Psoas muscle (tissue), 8 donors: Measurements from ENCODE around the gene RNF13. TPM values are rescaled to one million over a fixed set of nuclear protein-coding genes. Genes with fewer than 3 reads are reported as not detected.

Source experiments
- ATAC-seq, 4 donors: fragments of 200-7000 bp; cut with Tn5 transposase; one replicate each; pipeline ENCODE4 v1.9.1; 2020; ENCODE audit warnings: moderate library complexity in 3 of 4, mild to moderate bottlenecking in 2 of 4
- DNase-seq, 2 donors: peaks; one replicate each; pipeline ENCODE4 v3.0.0-alpha.2; 2020
- H3K27ac ChIP-seq: fragments of 200-600 bp; one replicate; pipeline ENCODE4 v1.8.0; 2022
- H3K27me3 ChIP-seq, 3 donors: fragments of 200-600 bp in 1 of 3; one replicate each; pipeline versions ENCODE4 v1.6.1 to v1.8.0; 2013 to 2022; ENCODE audit warnings: low read length in 2 of 3, mild to moderate bottlenecking in 2 of 3, moderate library complexity in 1 of 3; ENCODE audit not compliant: insufficient read depth in 3 of 3
- H3K36me3 ChIP-seq, 2 donors: fragments of 200-600 bp in 1 of 2; one replicate each; pipeline versions ENCODE4 v1.6.1 to v1.8.0; 2013 to 2022; ENCODE audit warnings: low read depth in 1 of 2, mild to moderate bottlenecking in 1 of 2, moderate library complexity in 1 of 2; ENCODE audit not compliant: insufficient read depth in 1 of 2
- H3K4me1 ChIP-seq: fragments of 200-600 bp; one replicate; pipeline ENCODE4 v1.8.0; 2022
- H3K4me3 ChIP-seq: fragments of 200-600 bp; one replicate; pipeline ENCODE4 v1.8.0; 2022; ENCODE audit warnings: mild to moderate bottlenecking
- H3K9me3 ChIP-seq: fragments of 200-600 bp; one replicate; pipeline ENCODE4 v1.8.0; 2022
- WGBS, 3 donors: extraction: QIAGEN DNeasy Blood & Tissue Kit; methylation state at CpG; one replicate each; pipeline versions ENCODE4 v1.1.6 to v1.1.7; 2013; 5-methylcytosine and 5-hydroxymethylcytosine counted together
- intact Hi-C, 2 donors: fragments of 100-400 bp; cut with DNase I; formaldehyde crosslinking; loops; one replicate each; pipeline versions ENCODE4 v1.11.0 to v1.14.2; 2022
- polyA plus RNA-seq, 3 donors: library from polyadenylated mRNA; stranded (reverse); fragments of 200-250 nt; gene quantifications; one replicate each; pipeline ENCODE4 v1.2.3, GENCODE V29; 2013
- total RNA-seq, 4 donors: library from RNA; stranded (reverse); fragmentation: NEBNext Ultra II Directional in 2 of 4; extraction: Animal tissue kit (Norgen Biotek cat#: 25700) in 2 of 4; gene quantifications; one replicate each; pipeline versions ENCODE4 v1.2.1 to v1.2.4, GENCODE V29; 2021 to 2023
- TF ChIP-seq, protein P1 (sequence below): fragments of 200-600 bp; IDR thresholded peaks from one replicate; pipeline ENCODE4 v1.8.0; 2022; ENCODE audit warnings: antibody characterized with exemption
- donor health status: healthy with polysubstance abuse.
- donor health status: DM: no; HTN: no; CAD: no; lungs with moderate emphysema.
- donor health status: Bipolar disorder and iron deficiency.
- donor health status: healthy.
- donor health status: DM: yes; HTN: yes; CAD: no.
- donor health status: DM: no; HTN: no; CAD: no.
- donor health status: DM: no; HTN: no; CAD: no.
- donor health status: DM: yes; HTN: yes; CAD: no.

Gene RNF13
- total and polyA plus RNA-seq, 7 donors, result 21.7 to 51.0 (median 41.6) TPM

DNA sequence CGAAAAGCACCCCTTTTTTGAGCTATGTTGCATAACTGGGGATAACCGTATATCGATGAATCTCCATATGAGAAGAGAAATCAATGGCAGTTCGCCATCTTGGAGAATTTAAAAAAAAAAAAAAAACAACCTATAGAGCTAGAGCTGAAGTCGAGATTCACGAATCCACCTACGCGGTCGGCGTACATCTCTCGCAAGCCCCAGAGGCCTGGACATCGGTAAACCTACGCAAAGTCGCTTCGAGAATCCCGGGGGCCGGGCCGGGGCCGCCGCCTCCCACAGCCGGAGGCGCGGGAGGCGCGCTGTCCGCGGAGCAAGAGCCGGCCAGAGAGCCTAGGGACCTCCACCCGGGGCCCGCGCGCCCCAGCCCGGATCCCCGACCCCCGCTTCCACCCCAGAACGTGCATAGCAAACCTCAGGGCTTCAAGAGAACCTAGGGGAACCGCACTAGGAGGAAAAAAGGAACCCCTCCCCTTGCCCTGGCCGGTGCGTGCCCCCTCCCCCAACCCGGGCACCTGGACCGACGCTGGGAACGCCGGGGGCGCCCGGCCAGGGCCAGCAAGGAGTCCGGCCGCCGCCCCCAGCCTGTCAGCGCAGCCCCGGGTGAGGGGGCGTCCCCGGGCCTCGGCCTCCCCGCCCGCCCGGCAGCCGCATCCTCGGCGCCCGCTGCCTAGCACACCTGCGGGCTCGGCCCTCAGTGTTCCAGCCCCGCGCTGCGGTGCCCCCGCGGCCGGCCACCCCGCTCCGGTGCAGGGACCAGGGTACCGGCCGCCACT, 157.1 kb downstream of the RNF13 start:
- Histone ChIP-seq H3K9me3 (no peaks in the 10 kb centered on the region), H3K27me3 (no peaks in the 10 kb centered on the region), H3K4me3 (peak overlapping the region; percentile 90), H3K36me3 (peaks cover 8 to 28% of the 10 kb centered on the region in 2 donors), H3K4me1 (peaks cover 17% of the 10 kb centered on the region), H3K27ac (peak overlapping the region; percentile 97)
- peak; percentile 55 to 65 (median 59) for ATAC-seq
- peak; percentile 80 to 91 for DNase-seq
- 0 to 1% (median 0%) methylated on average over 59 to 73 of the region's 73 CpGs for WGBS, 3 donors
- TF ChIP-seq, protein P1, sequence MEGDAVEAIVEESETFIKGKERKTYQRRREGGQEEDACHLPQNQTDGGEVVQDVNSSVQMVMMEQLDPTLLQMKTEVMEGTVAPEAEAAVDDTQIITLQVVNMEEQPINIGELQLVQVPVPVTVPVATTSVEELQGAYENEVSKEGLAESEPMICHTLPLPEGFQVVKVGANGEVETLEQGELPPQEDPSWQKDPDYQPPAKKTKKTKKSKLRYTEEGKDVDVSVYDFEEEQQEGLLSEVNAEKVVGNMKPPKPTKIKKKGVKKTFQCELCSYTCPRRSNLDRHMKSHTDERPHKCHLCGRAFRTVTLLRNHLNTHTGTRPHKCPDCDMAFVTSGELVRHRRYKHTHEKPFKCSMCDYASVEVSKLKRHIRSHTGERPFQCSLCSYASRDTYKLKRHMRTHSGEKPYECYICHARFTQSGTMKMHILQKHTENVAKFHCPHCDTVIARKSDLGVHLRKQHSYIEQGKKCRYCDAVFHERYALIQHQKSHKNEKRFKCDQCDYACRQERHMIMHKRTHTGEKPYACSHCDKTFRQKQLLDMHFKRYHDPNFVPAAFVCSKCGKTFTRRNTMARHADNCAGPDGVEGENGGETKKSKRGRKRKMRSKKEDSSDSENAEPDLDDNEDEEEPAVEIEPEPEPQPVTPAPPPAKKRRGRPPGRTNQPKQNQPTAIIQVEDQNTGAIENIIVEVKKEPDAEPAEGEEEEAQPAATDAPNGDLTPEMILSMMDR, result no peak
- intact Hi-C loops, result loop anchor here (1.0 to 10.0 kb wide), 7 partner anchors 91 to 525 kb away; no protein-coding TSS in a partner anchor

DNA sequence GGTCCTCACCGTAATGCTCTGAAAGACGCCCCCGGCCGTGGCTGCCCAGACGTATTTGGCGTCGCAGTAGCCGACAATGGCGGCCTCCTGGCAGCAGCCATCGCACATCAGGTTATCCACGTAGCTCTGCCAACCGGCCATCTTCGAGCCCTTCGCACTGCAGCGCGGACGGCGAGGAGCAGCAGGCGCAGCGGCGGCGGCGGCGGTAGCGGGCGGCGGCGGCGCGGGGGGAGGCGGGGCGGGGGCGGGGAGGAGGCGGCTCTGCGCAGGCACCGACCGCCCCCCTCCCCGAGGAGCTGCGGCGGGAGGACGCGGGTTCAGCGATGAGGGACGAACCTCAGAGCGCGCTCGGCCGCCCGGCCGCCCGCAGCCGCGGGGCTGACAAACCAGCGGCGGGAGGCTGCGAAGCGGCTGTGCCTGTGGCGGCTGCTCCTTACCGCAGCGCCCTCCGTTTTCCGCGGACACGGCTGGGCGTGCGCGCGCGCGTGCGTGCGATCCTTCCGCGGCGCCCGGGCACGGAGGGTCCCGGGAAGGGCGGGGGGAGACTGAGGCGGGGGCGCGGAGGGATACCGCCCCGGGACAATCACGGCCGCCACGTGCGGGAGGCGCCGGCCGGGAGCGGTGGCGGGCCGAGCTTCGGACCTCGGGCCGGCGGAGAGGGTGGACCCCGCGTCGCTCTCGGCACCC, 157.8 kb downstream of the RNF13 start, which contains the start of gene PFN2:
TSS of gene PFN2 (minus strand) at position 180 of the 687 bp plus-strand sequence. CDS start at position 141, 39 bp downstream.
- no peaks in the 10 kb centered on the region for H3K27me3 ChIP-seq
- peaks cover 3 to 21% of the 10 kb centered on the region in 2 donors for H3K36me3 ChIP-seq
- 0% methylated on average over 13 to 101 of the region's 102 CpGs for WGBS, 3 donors
- peak; percentile 66 to 75 (median 69) for ATAC-seq
- H3K27ac ChIP-seq, result peak within 1 kb of the TSS; percentile 97
- H3K4me1 ChIP-seq, result peaks cover 14% of the 10 kb centered on the region
- H3K4me3 ChIP-seq, result peak within 1 kb of the TSS; percentile 90
- TF ChIP-seq, protein P1, result no peak
- peak; percentile 83 to 90 for DNase-seq
- no peaks in the 10 kb centered on the region for H3K9me3 ChIP-seq
- intact Hi-C loops, result loop anchor here (1.0 to 5.0 kb wide), 3 partner anchors 64 to 121 kb away; no protein-coding TSS in a partner anchor

DNA sequence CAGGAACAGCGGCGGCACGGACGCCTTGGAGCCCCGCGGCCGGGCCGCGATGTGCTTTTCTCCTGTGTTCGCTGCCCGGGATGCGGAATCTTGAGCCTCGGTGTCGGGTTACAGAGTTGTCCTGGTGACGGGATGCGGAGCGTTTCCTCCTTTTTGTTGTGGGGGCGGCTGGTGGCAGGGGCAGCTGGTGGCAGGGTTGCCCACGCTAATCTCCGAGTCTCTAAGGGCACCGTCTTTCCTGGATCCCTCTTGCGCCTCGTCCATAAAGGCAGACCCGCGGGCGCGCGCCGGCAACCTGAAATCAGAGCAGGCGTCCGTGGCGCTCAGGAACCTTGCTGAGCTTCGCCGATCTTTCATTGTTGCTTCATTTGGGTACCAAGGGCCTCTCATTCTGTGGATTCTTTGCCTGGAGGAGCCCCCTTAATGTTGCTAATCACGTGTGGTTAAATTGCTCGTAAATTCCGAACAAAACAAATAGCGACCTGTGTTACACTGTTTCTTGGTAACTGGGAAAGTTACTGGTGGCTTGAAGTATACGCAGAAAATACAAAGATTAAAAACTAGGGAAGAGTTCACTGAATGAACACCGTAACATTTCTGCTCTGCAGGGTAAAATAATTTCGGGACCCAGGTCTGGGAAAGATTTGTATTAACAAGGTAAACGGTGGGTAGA, 158.5 kb downstream of the RNF13 start:
- WGBS, 3 donors, result 1% methylated on average over 38 to 42 of the region's 42 CpGs
- TF ChIP-seq, protein P1, result no peak
- peaks cover 13% of the 10 kb centered on the region for H3K4me1 ChIP-seq
- peak overlapping the region; percentile 90 for H3K4me3 ChIP-seq
- H3K9me3 ChIP-seq, result no peaks in the 10 kb centered on the region
- H3K27ac ChIP-seq, result peak overlapping the region; percentile 97
- intact Hi-C loops, result loop anchor here (1.0 to 5.0 kb wide), 3 partner anchors 64 to 121 kb away; no protein-coding TSS in a partner anchor
- peaks cover 0 to 14% of the 10 kb centered on the region in 2 donors for H3K36me3 ChIP-seq
- no peaks in the 10 kb centered on the region for H3K27me3 ChIP-seq
- peak; percentile 44 to 61 (median 48) for ATAC-seq
- DNase-seq, result peak; percentile 72 to 84

DNA sequence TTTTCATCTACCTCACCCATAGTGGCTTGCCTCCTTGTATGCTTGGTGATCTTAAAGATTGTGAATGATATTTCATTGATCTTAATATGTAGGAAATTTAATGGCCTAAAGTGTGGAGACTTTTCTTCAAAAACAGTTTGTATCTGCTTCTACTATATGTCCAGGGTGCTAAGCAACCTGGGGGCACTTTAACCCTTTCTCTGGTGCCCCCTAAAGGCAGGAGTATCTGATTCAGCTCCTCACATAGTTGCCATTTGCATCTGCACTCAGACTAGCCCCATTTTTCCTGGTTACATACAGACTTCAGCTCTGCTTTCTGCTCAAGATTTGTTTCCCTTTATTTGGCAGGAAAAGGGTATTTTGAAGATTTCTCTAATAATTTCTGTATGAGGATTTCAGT, 162.9 kb downstream of the RNF13 start:
- peak overlapping the region; percentile 50 for H3K27ac ChIP-seq
- no peak for ATAC-seq
- no peak overlapping the region for H3K4me3 ChIP-seq
- no peaks in the 10 kb centered on the region for H3K27me3 ChIP-seq
- TF ChIP-seq, protein P1, result no peak
- H3K4me1 ChIP-seq, result peaks cover 16% of the 10 kb centered on the region
- H3K36me3 ChIP-seq, result no peaks in the 10 kb centered on the region
- intact Hi-C loops, result loop anchor here in 1 of 2 donors (5.0 kb wide), 1 partner anchor 56 kb away; no protein-coding TSS in a partner anchor
- no peak for DNase-seq
- H3K9me3 ChIP-seq, result no peaks in the 10 kb centered on the region
